GM19328 (cell line): ENCODE results near the gene FUOM.

ENCODE experiments used
- ATAC-seq: cut with Tn5 transposase; IDR thresholded peaks from one replicate; pipeline ENCODE4 v1.9.1; 2021; ENCODE audit warnings: mild to moderate bottlenecking, moderate library complexity; ENCODE audit not compliant: unreplicated experiment

The FUOM gene, protein sequence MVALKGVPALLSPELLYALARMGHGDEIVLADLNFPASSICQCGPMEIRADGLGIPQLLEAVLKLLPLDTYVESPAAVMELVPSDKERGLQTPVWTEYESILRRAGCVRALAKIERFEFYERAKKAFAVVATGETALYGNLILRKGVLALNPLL

DNA sequence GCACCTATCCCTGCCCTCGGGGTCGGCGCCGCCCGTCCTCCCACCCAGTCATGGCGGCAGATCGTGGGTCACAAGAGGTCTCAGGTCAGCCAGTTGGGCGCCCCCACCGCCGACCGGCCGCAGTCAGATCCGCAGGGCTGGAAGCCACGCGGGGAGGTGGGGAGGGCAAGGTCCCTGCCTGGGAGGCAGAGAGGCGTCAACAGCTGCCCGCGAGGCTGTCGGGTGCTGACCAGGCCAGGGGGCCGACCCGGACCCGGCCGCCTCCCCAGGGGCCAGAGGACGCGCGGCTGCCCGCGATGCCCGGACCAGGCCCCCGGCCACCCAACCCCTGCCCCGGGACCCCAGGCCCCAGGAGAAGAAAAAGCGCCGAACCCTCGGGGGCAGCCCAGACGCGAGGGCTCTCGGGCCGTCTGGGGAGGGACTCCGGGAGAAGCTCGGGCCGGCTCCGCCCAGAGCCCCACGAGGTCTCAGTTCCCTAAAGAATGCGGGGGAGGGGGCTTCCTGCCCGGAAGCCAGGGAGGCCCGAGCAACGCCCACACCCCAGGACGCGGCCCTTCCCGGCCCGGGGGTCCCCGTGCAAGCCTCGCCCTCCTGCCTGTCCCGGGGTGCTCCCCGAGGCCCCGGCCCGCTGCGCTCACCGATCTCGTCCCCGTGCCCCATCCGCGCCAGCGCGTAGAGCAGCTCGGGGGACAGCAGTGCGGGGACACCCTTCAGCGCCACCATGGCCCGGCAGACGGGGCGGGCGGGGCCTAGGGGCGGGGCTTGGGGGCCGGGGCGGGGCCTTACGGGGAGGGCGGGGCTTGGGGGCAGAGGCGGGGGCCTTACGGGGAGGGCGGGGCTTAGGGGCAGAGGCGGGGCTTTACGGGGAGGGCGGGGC lies at the start of gene FUOM:
Gene FUOM, minus strand, starts transcription at position 735 of the 877 bp plus-strand sequence. Its CDS starts 12 bp downstream, at position 723.
- peak; percentile 66 for ATAC-seq

GRCh38 chr10:133405844-133406527 lies 48.2 kb upstream of the FUOM start:
- no peak for ATAC-seq

DNA sequence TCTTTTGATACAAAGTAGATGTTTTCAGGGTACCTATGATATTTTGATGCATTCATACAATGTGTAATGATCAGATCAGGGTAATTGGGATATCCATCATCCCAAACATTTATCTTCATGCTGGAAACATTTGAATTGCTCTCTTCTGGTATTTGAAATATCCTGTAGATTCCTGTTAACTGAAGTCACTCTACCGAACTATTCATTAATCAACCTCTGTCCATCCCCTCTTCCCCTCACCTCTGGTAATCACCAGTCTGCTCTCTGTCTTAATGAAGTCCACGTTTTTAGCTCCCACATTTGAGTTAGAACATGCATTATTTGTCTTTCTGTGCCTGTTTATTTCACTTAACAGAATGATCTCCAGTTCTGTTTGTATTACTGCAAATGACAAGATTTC lies 47.5 kb upstream of the FUOM start:
- no peak for ATAC-seq

GRCh38 chr10:133403784-133404183 lies 46.0 kb upstream of the FUOM start:
- ATAC-seq, result no peak

DNA sequence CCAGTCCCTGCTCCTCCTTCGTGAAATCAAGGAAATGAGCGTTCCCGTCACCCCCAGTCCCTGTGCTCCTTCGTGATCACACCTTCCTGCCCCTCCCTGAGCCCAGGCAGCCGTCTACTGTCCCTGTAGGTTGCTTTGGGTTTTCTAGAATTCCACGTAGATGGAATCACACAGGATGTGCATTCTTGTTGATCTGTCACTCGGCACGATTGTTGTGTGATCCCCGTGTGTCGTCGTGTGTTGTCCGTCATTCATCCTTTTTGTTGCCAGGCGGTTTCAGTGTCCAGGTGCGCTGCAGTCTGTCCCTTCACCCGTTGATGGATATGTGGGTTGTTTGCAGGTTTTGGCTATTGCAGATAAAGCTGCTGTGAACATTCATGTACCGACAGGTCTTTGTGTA lies 45.5 kb upstream of the FUOM start:
- no peak for ATAC-seq

DNA sequence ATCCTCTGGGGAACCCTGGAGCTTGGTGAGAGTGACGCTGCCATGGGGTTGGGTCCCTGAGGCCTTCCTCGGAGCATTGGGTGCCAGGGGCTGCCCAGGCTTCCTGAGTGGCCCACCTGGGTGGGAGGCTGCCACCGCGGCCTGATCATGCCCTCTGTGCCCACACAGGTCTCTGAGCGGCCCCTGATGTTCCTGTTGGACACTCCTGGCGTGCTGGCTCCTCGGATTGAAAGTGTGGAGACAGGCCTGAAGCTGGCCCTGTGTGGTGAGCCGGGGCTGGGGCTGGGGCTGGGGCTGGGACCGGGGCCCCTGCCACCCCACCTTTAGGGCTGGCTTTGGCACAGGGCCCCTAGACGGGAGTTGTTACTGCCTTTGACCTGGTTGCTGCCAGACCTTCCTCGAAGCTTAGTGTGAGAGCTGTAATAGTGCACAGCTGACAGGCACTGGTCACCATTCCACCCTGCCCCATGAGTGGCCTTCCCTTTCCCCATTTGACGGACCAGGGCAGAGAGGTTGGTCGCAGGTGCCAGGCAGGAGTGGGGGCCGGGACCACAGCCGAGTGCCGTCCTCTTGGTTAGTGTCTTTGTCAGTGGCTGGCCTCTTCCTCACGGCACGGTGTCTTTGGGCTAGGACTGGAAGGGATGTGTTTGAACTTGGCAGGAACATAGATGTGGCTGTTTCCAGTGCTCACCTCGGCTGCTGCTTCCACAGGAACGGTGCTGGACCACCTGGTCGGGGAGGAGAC lies 44.3 kb upstream of the FUOM start:
- no peak for ATAC-seq

- ATAC-seq, result no peak
These were observed 43.7 kb upstream of the FUOM start for GRCh38 chr10:133401500-133401899.

DNA sequence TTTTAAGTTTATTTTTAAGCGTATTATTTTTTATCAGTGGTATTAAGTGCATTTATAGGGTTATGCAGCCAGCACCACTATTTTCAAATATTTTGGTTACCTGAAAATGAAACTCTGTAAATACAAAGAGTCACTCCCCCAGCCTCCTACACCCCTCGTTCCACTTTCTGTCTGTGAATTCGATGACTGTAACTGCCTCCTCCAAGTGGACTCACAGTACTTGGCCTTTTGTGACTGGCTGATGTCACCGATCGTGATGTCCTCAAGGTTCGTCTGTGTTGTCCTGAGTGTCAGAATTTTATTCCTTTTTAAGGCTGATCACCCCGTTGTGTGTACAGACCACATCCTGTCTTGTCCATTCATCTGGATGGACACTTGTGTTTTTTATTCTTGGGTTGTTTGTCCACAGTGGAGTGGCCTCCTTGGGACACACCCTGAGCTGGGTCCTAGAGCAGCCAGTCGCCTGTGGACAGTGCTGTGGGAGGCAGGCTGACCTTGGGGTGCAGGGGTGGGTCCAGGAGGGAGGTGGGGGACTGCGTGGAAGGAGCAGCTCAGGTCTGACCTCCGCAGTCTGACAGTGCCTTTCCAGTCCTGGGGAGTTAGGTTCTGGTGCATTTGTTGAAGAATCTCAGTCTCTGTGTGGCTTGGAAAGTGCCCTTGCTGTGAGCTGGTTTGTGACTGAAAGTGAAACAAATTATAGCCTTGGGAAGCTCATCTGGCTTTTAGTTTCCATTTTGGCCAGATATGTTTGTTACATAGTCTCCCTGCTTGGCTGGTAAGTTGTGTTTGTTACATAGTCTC lies 43.0 kb upstream of the FUOM start:
- ATAC-seq, result no peak

- ATAC-seq, result no peak
These were observed 41.3 kb upstream of the FUOM start for GRCh38 chr10:133399123-133399601.

DNA sequence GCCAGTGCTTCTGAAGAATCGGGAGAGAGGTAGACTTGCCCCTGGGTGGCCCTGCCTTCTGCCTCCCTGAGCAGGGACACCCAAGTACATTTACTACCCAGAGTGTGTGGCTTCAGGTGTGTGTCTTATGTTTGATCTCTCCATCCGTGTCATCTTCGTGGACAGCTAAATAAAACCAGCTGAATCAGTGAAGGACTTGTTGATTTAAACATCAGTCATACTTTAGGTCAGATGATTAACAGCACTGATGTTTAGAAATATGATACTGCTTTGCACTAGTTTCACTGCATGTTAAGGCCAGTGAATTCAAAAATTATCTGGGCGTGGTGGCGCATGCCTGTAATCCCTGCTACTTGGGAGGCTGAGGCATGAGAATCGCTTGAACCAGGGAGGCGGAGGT lies 40.1 kb upstream of the FUOM start:
- no peak for ATAC-seq

DNA sequence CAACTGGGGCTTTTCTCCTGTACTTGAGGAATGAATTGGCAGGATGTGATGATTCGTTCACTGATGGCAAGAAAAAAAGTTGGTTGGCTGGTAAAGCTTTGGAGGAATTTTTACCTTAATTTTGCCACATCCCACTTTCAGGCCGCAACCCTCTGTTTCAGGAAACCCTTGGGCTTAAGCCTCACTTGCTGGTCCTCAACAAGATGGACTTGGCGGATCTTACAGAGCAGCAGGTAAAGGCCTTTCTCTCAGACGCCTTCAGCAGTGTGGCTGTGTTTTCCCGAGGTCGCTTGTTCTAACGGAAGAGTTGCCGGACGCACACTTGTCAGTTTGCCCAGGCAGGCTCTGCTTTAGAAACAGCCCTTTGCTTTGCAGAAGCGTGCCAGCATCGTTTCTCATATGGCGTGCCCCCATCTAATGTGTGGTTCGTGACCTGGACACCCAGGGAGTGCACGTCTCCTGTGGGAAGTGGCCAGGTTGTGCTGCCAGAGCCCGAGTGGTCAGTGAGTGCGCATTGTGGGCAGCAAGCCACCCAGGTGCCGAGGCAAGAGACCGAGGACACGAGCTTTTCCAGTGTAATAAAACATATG lies 38.3 kb upstream of the FUOM start:
- ATAC-seq, result no peak

GRCh38 chr10:133394801-133395221 lies 37.0 kb upstream of the FUOM start:
- no peak for ATAC-seq

- ATAC-seq, result peak; percentile 69
These were observed 36.3 kb upstream of the FUOM start, which contains the start of gene MTG1 for GRCh38 chr10:133394064-133394663. Gene MTG1 (plus strand): TSS chr10:133394157. CDS start chr10:133394221, 64 bp downstream.

DNA sequence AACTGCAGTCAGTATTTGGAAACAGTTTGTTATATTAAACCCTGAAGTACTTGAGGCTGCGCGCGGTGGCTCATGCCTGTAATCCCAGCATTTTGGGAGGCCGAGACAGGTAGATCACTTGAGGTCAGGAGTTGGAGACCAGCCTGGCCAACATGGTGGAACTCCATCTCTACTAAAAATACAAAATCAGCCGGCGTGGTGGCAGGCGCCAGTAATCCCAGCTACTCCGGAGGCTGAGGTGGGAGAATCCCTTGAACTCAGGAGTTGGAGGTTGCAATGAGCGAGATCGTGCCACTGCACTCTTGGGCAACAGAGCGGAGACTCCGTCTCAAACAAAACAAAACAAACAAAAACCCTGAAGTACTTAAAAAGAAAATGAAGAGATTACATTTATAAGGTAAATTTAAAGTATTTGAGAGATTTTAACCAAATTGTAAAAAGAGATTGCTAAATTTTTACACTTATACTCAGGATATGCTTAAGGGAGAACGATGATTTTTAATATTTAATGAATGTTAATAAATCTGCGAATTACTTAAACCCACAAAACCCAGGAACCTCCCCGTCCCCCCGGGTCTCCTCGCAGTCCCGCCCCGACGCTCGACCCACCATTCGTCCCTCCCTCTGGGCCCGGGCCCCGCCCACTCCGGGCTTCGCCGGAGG lies 35.7 kb upstream of the FUOM start:
- ATAC-seq, result no peak

GRCh38 chr10:133391761-133392518 lies 34.1 kb upstream of the FUOM start:
- ATAC-seq, result no peak

DNA sequence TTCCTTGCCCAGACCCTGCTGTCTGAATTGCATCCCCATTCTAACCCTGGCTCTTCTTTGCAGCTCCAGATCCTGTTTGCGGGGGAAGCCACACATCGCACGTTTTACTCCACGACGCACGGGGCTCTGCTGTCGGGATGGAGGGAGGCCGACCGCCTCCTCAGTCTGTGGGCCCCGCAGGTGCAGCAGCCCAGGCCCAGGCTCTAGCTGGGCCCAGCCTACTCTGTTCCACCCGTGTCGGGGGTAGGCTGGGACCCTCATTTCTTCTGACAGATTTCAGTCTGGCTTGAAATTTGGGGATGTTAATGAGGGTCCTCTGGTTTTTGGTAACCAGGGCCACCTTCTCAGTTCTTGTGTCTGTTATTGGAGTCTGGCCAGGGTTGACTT lies 33.4 kb upstream of the FUOM start:
- ATAC-seq, result no peak

DNA sequence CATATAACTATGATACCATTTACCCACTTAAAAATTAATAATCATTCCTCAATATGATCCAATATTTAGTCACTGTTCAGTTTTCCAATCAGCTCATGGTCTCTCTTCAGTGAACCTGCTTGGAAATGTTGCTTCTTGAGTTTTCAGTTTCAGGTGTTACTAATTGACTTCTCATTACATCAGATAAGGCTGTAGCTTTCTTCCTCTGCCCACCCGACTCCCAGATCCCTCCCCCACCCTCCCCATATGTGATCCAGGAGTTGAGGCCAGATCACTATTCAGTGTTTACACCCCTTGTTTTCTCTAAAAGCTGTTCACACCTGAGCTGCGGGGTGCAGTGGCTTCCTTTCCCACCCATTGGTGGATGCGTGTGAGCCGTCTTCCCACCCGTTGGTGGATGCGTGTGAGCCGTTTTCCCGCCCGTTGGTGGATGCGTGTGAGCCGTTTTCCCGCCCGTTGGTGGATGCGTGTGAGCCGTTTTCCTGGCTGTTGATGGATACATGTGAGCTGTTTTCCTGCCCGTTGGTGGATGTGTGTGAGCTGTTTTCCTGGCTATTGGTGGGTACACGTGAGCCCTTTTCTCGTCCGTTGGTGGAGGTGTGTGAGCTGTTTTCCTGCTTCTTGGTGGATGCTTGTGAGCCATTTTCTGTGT lies 32.9 kb upstream of the FUOM start:
- ATAC-seq, result no peak
